ENCODE measurements around the gene CUBN. TPM values are rescaled to one million over a fixed set of nuclear protein-coding genes. Genes with fewer than 3 reads are reported as not detected.

Gene CUBN
- total RNA-seq, 1 donor from 2014 or later, result 0.22 TPM

GRCh38 chr10:16950656-16951601, 178.7 kb downstream of the CUBN start:
- no peak for DNase-seq
- intact Hi-C loops (cut with DNase I), result no loop called here
- no peak for ATAC-seq (ENCODE audit: poor library complexity)

GRCh38 chr10:16949816-16950215, 179.8 kb downstream of the CUBN start:
- DNase-seq, result no peak
- no peak for ATAC-seq (ENCODE audit: poor library complexity)
- intact Hi-C loops (cut with DNase I), result no loop called here

GRCh38 chr10:16948361-16948760, 181.2 kb downstream of the CUBN start:
- intact Hi-C loops (cut with DNase I), result no loop called here
- no peak for ATAC-seq (ENCODE audit: poor library complexity)

GRCh38 chr10:16947069-16947468, 182.5 kb downstream of the CUBN start:
- intact Hi-C loops (cut with DNase I), result no loop called here
- no peak for ATAC-seq (ENCODE audit: poor library complexity)
- DNase-seq, result no peak

More at GRCh38 chr10:16948361-16948760, 181.2 kb downstream of the CUBN start:
- DNase-seq, result no peak

GRCh38 chr10:16945593-16945992, 184.0 kb downstream of the CUBN start:
- DNase-seq (no peak), ATAC-seq (ENCODE audit: poor library complexity) (peak; percentile 62)
- intact Hi-C loops (cut with DNase I), result no loop called here

- ATAC-seq (ENCODE audit: poor library complexity) (no peak), DNase-seq (no peak)
- intact Hi-C loops (cut with DNase I), result no loop called here
Measured at GRCh38 chr10:16944986-16945385, 184.6 kb downstream of the CUBN start.

- DNase-seq (no peak), ATAC-seq (ENCODE audit: poor library complexity) (peak; percentile 72)
Measured at GRCh38 chr10:16944402-16944801, 185.2 kb downstream of the CUBN start.

GRCh38 chr10:16943295-16944285, 186.0 kb downstream of the CUBN start:
- DNase-seq (no peak), ATAC-seq (ENCODE audit: poor library complexity) (no peak)
- intact Hi-C loops (cut with DNase I), result no loop called here

More at GRCh38 chr10:16944402-16944801, 185.2 kb downstream of the CUBN start:
- intact Hi-C loops (cut with DNase I), result no loop called here

- ATAC-seq (ENCODE audit: poor library complexity) (no peak), DNase-seq (no peak)
- intact Hi-C loops (cut with DNase I), result no loop called here
Measured at GRCh38 chr10:16942381-16943078, 187.1 kb downstream of the CUBN start.

- intact Hi-C loops (cut with DNase I), result no loop called here
- no peak for DNase-seq
- no peak for ATAC-seq (ENCODE audit: poor library complexity)
Measured at GRCh38 chr10:16941870-16942269, 187.7 kb downstream of the CUBN start.

- intact Hi-C loops (cut with DNase I), result no loop called here
- ATAC-seq (ENCODE audit: poor library complexity) (no peak), DNase-seq (no peak)
Measured at GRCh38 chr10:16941067-16941466, 188.5 kb downstream of the CUBN start.

- intact Hi-C loops (cut with DNase I), result no loop called here
- ATAC-seq (ENCODE audit: poor library complexity) (no peak), DNase-seq (no peak)
Measured at GRCh38 chr10:16938952-16939351, 190.7 kb downstream of the CUBN start.

GRCh38 chr10:16934461-16934860, 195.2 kb downstream of the CUBN start:
- no peak for DNase-seq
- intact Hi-C loops (cut with DNase I), result no loop called here
- ATAC-seq (ENCODE audit: poor library complexity), result no peak

- intact Hi-C loops (cut with DNase I), result no loop called here
- DNase-seq (no peak), ATAC-seq (ENCODE audit: poor library complexity) (peak; percentile 61)
Measured at GRCh38 chr10:16933783-16934182, 195.8 kb downstream of the CUBN start.

GRCh38 chr10:16931930-16932329, 197.7 kb downstream of the CUBN start:
- no peak for ATAC-seq (ENCODE audit: poor library complexity)
- intact Hi-C loops (cut with DNase I), result no loop called here
- DNase-seq, result no peak

- intact Hi-C loops (cut with DNase I), result no loop called here
- ATAC-seq (ENCODE audit: poor library complexity) (no peak), DNase-seq (no peak)
Measured at GRCh38 chr10:16930540-16930939, 199.1 kb downstream of the CUBN start.

GRCh38 chr10:16929069-16929468, 200.5 kb downstream of the CUBN start:
- ATAC-seq (ENCODE audit: poor library complexity) (no peak), DNase-seq (no peak)
- intact Hi-C loops (cut with DNase I), result no loop called here

GRCh38 chr10:16927546-16927945, 202.1 kb downstream of the CUBN start:
- intact Hi-C loops (cut with DNase I), result no loop called here
- ATAC-seq (ENCODE audit: poor library complexity), result no peak
- no peak for DNase-seq

GRCh38 chr10:16923726-16924125, 205.9 kb downstream of the CUBN start:
- intact Hi-C loops (cut with DNase I), result no loop called here
- DNase-seq (no peak), ATAC-seq (ENCODE audit: poor library complexity) (no peak)

All from Right ventricle myocardium superior (tissue), 1 donor.